ENCODE measurements around the gene SASH1. TPM values are rescaled to one million over a fixed set of nuclear protein-coding genes. Genes with fewer than 3 reads are reported as not detected.

The SASH1 gene
- total RNA-seq, 1 donor from 2014 or later: 10.2 TPM

- no peaks in the 10 kb centered on the region for H3K9me3 ChIP-seq (ENCODE audit: low read depth)
- H3K4me2 ChIP-seq: no peak overlapping the region
- H3K27ac ChIP-seq: no peak overlapping the region
- Mint-ChIP-seq H3K4me3 (no peak overlapping the region), H3K27ac (no peak overlapping the region), H3K36me3 (peaks cover 61% of the 10 kb centered on the region), H3K4me1 (peaks cover 28% of the 10 kb centered on the region), H3K27me3 (ENCODE audit: insufficient read depth, low read depth) (peaks cover 5% of the 10 kb centered on the region), H3K9me3 (peaks cover 6% of the 10 kb centered on the region)
- H3K79me2 ChIP-seq (ENCODE audit: low read depth): no peaks in the 10 kb centered on the region
- H3K36me3 ChIP-seq: peaks cover 5% of the 10 kb centered on the region
- H3K4me1 ChIP-seq: peaks cover 16% of the 10 kb centered on the region
- H3K27me3 ChIP-seq: no peaks in the 10 kb centered on the region
- DNase-seq (ENCODE audit: low spot score): no peak
- H4K20me1 ChIP-seq (ENCODE audit: low read depth): no peaks in the 10 kb centered on the region
- H3K4me3 ChIP-seq: no peak overlapping the region
- TF ChIP-seq CTCF (IDR thresholded peaks at IDR 0.05) (no peak), EZH2phosphoT487 (IDR thresholded peaks at IDR 0.05) (no peak), EZH2 (IDR thresholded peaks at IDR 0.05) (no peak)
- H3K9ac ChIP-seq: no peak overlapping the region
- no peaks in the 10 kb centered on the region for H3F3A ChIP-seq (ENCODE audit: low read depth)
- H2AFZ ChIP-seq (replicated peaks): no peak overlapping the region
Observed at GRCh38 chr6:148517470-148517869, 174.8 kb downstream of the SASH1 start.

GRCh38 chr6:148518511-148519156 lies 176.0 kb downstream of the SASH1 start:
- TF ChIP-seq EZH2phosphoT487 (IDR thresholded peaks at IDR 0.05) (no peak), CTCF (IDR thresholded peaks at IDR 0.05) (no peak), EZH2 (IDR thresholded peaks at IDR 0.05) (no peak)
- Histone ChIP-seq H3K4me2 (no peak overlapping the region), H3K36me3 (peaks cover 5% of the 10 kb centered on the region), H3F3A (ENCODE audit: low read depth) (no peaks in the 10 kb centered on the region), H3K4me3 (no peak overlapping the region), H3K27me3 (no peaks in the 10 kb centered on the region), H2AFZ (replicated peaks) (no peak overlapping the region), H3K9ac (no peak overlapping the region), H3K4me1 (peaks cover 15% of the 10 kb centered on the region), H4K20me1 (ENCODE audit: low read depth) (no peaks in the 10 kb centered on the region), H3K9me3 (ENCODE audit: low read depth) (no peaks in the 10 kb centered on the region), H3K79me2 (ENCODE audit: low read depth) (no peaks in the 10 kb centered on the region), H3K27ac (no peak overlapping the region)
- no peak overlapping the region for H3K4me3 Mint-ChIP-seq
- peaks cover 5% of the 10 kb centered on the region for H3K27me3 Mint-ChIP-seq (ENCODE audit: insufficient read depth, low read depth)
- peaks cover 6% of the 10 kb centered on the region for H3K9me3 Mint-ChIP-seq
- H3K27ac Mint-ChIP-seq: no peak overlapping the region
- no peak for DNase-seq (ENCODE audit: low spot score)
- H3K4me1 Mint-ChIP-seq: peaks cover 21% of the 10 kb centered on the region
- peaks cover 62% of the 10 kb centered on the region for H3K36me3 Mint-ChIP-seq

GRCh38 chr6:148520109-148520841 lies 177.6 kb downstream of the SASH1 start:
- no peak overlapping the region for H3K4me3 ChIP-seq
- no peaks in the 10 kb centered on the region for H3K9me3 ChIP-seq (ENCODE audit: low read depth)
- H2AFZ ChIP-seq (replicated peaks): no peak overlapping the region
- Mint-ChIP-seq H3K27ac (no peak overlapping the region), H3K36me3 (peaks cover 59% of the 10 kb centered on the region), H3K9me3 (peaks cover 6% of the 10 kb centered on the region), H3K27me3 (ENCODE audit: insufficient read depth, low read depth) (peaks cover 5% of the 10 kb centered on the region), H3K4me1 (peaks cover 19% of the 10 kb centered on the region), H3K4me3 (no peak overlapping the region)
- H3K4me2 ChIP-seq: no peak overlapping the region
- no peak for TF ChIP-seq CTCF (IDR thresholded peaks at IDR 0.05)
- no peak for TF ChIP-seq EZH2 (IDR thresholded peaks at IDR 0.05)
- no peak for TF ChIP-seq EZH2phosphoT487 (IDR thresholded peaks at IDR 0.05)
- peaks cover 5% of the 10 kb centered on the region for H3K36me3 ChIP-seq
- no peak overlapping the region for H3K9ac ChIP-seq
- no peaks in the 10 kb centered on the region for H4K20me1 ChIP-seq (ENCODE audit: low read depth)
- no peak overlapping the region for H3K27ac ChIP-seq
- no peak for DNase-seq (ENCODE audit: low spot score)
- H3K27me3 ChIP-seq: no peaks in the 10 kb centered on the region
- H3K4me1 ChIP-seq: peaks cover 3% of the 10 kb centered on the region
- H3K79me2 ChIP-seq (ENCODE audit: low read depth): no peaks in the 10 kb centered on the region
- H3F3A ChIP-seq (ENCODE audit: low read depth): no peaks in the 10 kb centered on the region
